Esophagus muscularis mucosa (tissue), 3 donors: ENCODE measurements around the gene GAS7.

Experiments
- POLR2A ChIP-seq: fragments of 450-650 bp; IDR thresholded peaks from one replicate; pipeline ENCODE4 v1.6.1; 2017; ENCODE audit warnings: antibody characterized with exemption, moderate library complexity, mild to moderate bottlenecking, low read depth
- TF ChIP-seq, protein P1 (sequence below), 3 experiments: fragments of 200-600 bp in 2 of 3; fragments of 450-650 bp in 1 of 3; sonication (generic) in 2 of 3; IDR thresholded peaks; one replicate each; pipeline ENCODE4 v1.5.1; 2017 to 2019; ENCODE audit warnings: antibody characterized with exemption in 3 of 3, mild to moderate bottlenecking in 2 of 3, moderate library complexity in 1 of 3

DNA sequence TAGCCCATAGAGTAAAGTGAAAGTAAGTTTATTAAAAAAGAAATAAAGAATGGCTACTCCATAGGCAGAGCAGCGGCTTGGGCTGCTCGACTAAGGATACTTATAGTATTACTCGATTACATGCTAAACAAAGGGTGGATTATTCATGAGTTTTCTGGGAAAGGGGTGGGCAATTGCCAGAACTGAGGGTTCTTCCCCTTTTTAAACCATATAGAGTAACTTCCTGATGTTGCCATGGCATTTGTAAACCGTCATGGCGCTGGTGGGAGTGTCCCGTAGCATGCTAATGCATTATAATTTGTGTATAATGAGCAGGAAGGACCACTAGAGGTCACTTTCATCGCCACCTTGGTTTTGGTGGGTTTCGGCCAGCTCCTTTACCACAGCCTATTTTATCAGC is 13.3 kb upstream of the GAS7 start:
- TF ChIP-seq, protein P1, sequence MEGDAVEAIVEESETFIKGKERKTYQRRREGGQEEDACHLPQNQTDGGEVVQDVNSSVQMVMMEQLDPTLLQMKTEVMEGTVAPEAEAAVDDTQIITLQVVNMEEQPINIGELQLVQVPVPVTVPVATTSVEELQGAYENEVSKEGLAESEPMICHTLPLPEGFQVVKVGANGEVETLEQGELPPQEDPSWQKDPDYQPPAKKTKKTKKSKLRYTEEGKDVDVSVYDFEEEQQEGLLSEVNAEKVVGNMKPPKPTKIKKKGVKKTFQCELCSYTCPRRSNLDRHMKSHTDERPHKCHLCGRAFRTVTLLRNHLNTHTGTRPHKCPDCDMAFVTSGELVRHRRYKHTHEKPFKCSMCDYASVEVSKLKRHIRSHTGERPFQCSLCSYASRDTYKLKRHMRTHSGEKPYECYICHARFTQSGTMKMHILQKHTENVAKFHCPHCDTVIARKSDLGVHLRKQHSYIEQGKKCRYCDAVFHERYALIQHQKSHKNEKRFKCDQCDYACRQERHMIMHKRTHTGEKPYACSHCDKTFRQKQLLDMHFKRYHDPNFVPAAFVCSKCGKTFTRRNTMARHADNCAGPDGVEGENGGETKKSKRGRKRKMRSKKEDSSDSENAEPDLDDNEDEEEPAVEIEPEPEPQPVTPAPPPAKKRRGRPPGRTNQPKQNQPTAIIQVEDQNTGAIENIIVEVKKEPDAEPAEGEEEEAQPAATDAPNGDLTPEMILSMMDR (IDR thresholded peaks at IDR 0.05) = no peak
- no peak for TF ChIP-seq POLR2A
